ENCODE results near the gene OR9Q2. TPM values are rescaled to one million over a fixed set of nuclear protein-coding genes. Genes with fewer than 3 reads are reported as not detected.
"Not testable (repeated sequence)": the region's sequence is repeated elsewhere in the genome, so short reads cannot be mapped to it uniquely, and the experiment has no call there.

OR9Q2 gene
- total RNA-seq, 1 donor from 2014 or later: not detected

- Mint-ChIP-seq H3K36me3 (ENCODE audit: low read depth) (no peaks in the 10 kb centered on the region), H3K4me1 (no peaks in the 10 kb centered on the region), H3K27me3 (no peaks in the 10 kb centered on the region), H3K9me3 (no peaks in the 10 kb centered on the region), H3K4me3 (no peak within 1 kb of the TSS), H3K27ac (no peak within 1 kb of the TSS)
- no peak for DNase-seq
- intact Hi-C loops (cut with micrococcal nuclease): no loop called here
Observed at GRCh38 chr11:58204042-58204441, 15.2 kb downstream of the OR9Q2 start, which contains the start of gene OR1S2. Gene OR1S2 (minus strand): TSS chr11:58204142. CDS start chr11:58204142, 0 bp downstream.

- H3K36me3 Mint-ChIP-seq (ENCODE audit: low read depth); DNase-seq; H3K27me3 Mint-ChIP-seq; intact Hi-C loops (cut with micrococcal nuclease); H3K4me1 Mint-ChIP-seq; H3K9me3 Mint-ChIP-seq; H3K27ac Mint-ChIP-seq; H3K4me3 Mint-ChIP-seq: not testable (repeated sequence)
Observed at GRCh38 chr11:58212420-58212819, 23.6 kb downstream of the OR9Q2 start, which contains the start of gene OR1S1. Gene OR1S1 (plus strand): TSS chr11:58212720.

- intact Hi-C loops (cut with micrococcal nuclease): no loop called here
- no peak for DNase-seq
- H3K9me3 Mint-ChIP-seq: no peaks in the 10 kb centered on the region
- no peaks in the 10 kb centered on the region for H3K27me3 Mint-ChIP-seq
- no peak overlapping the region for H3K4me3 Mint-ChIP-seq
- H3K27ac Mint-ChIP-seq: no peak overlapping the region
- no peaks in the 10 kb centered on the region for H3K36me3 Mint-ChIP-seq (ENCODE audit: low read depth)
- no peaks in the 10 kb centered on the region for H3K4me1 Mint-ChIP-seq
Observed at GRCh38 chr11:58216476-58216875, 27.6 kb downstream of the OR9Q2 start.

GRCh38 chr11:58222721-58223120, 33.9 kb downstream of the OR9Q2 start:
- intact Hi-C loops (cut with micrococcal nuclease): no loop called here
- no peak overlapping the region for H3K4me3 Mint-ChIP-seq
- H3K9me3 Mint-ChIP-seq: no peaks in the 10 kb centered on the region
- peaks cover 3% of the 10 kb centered on the region for H3K27me3 Mint-ChIP-seq
- H3K27ac Mint-ChIP-seq: no peak overlapping the region
- no peaks in the 10 kb centered on the region for H3K36me3 Mint-ChIP-seq (ENCODE audit: low read depth)
- H3K4me1 Mint-ChIP-seq: no peaks in the 10 kb centered on the region
- DNase-seq: no peak

GRCh38 chr11:58227956-58228615, 39.2 kb downstream of the OR9Q2 start:
- H3K36me3 Mint-ChIP-seq (ENCODE audit: low read depth): no peaks in the 10 kb centered on the region
- peaks cover 3% of the 10 kb centered on the region for H3K27me3 Mint-ChIP-seq
- no peaks in the 10 kb centered on the region for H3K4me1 Mint-ChIP-seq
- intact Hi-C loops (cut with micrococcal nuclease): no loop called here
- DNase-seq: no peak
- no peak overlapping the region for H3K4me3 Mint-ChIP-seq
- no peaks in the 10 kb centered on the region for H3K9me3 Mint-ChIP-seq
- no peak overlapping the region for H3K27ac Mint-ChIP-seq

Other genes with a start within 250 kb of the OR9Q2 start
- not detected in 2 replicates for gene OR9Q1, start 165.2 kb upstream of the OR9Q2 start, total RNA-seq
- gene OR6Q1, start 158.1 kb upstream of the OR9Q2 start, total RNA-seq: not detected in 2 replicates
- not detected in 2 replicates for gene OR9I1, start 63.5 kb upstream of the OR9Q2 start, total RNA-seq
- gene OR1S2, start 15.1 kb downstream of the OR9Q2 start, total RNA-seq: not detected in 2 replicates
- gene OR1S1, start 23.6 kb downstream of the OR9Q2 start, total RNA-seq: not detected in 2 replicates
- not detected in 2 replicates for gene OR10Q1, start 39.8 kb downstream of the OR9Q2 start, total RNA-seq
- gene OR10W1, start 79.2 kb downstream of the OR9Q2 start, total RNA-seq: not detected in 2 replicates
- not detected in 2 replicates for gene OR5B17, start 170.0 kb downstream of the OR9Q2 start, total RNA-seq
- gene OR5B3, start 217.8 kb downstream of the OR9Q2 start, total RNA-seq: not detected in 2 replicates
- gene OR5B2, start 239.1 kb downstream of the OR9Q2 start, total RNA-seq: not detected in 2 replicates